Fibroblast of the aortic adventitia (primary cell): ENCODE results near the gene GIT1. TPM values are rescaled to one million over a fixed set of nuclear protein-coding genes. Genes with fewer than 3 reads are reported as not detected.

ENCODE experiments used
- DNase-seq: peaks from one replicate; pipeline ENCODE4 v3.0.0-alpha.2; 2010; ENCODE audit warnings: low read depth
- H3K4me3 ChIP-seq: 2 replicates; pipeline ENCODE4 v1.5.1; 2011; ENCODE audit warnings: low read depth, mild to moderate bottlenecking, control low read depth, low read length, moderate library complexity
- CTCF ChIP-seq: IDR thresholded peaks from 2 replicates; pipeline ENCODE4 v1.5.1; 2011; ENCODE audit warnings: mild to moderate bottlenecking, low read length, control low read depth, inconsistent platforms; ENCODE audit not compliant: insufficient read depth
- total RNA-seq: library from RNA; depleted of rRNA; stranded (reverse); fragments of >200 nt; gene quantifications from 2 replicates; pipeline ENCODE4 v1.2.3, GENCODE V29; 2012; ENCODE audit warnings: low replicate concordance

Gene GIT1
- total RNA-seq, 1 donor = 38.6 TPM

GRCh38 chr17:29578626-29579485 lies 10.6 kb downstream of the GIT1 start:
- H3K4me3 ChIP-seq = no peak overlapping the region
- no peak for DNase-seq
- TF ChIP-seq CTCF = no peak

- TF ChIP-seq CTCF = no peak
- DNase-seq = peak; percentile 65
- no peak overlapping the region for H3K4me3 ChIP-seq
Observed at GRCh38 chr17:29577385-29578211, 11.8 kb downstream of the GIT1 start.

- DNase-seq = no peak
- no peak for TF ChIP-seq CTCF
- no peak overlapping the region for H3K4me3 ChIP-seq
Observed at GRCh38 chr17:29577001-29577370, 12.5 kb downstream of the GIT1 start.

- no peak for DNase-seq
- no peak overlapping the region for H3K4me3 ChIP-seq
- TF ChIP-seq CTCF = no peak
Observed at GRCh38 chr17:29576214-29577000, 13.0 kb downstream of the GIT1 start.

- DNase-seq = no peak
- no peak overlapping the region for H3K4me3 ChIP-seq
- TF ChIP-seq CTCF = no peak
Observed at GRCh38 chr17:29575511-29576213, 13.8 kb downstream of the GIT1 start.
